Measurements from ENCODE around the gene TNFAIP8L1.

The TNFAIP8L1 gene

GRCh38 chr19:4609878-4610511 is 29.3 kb upstream of the TNFAIP8L1 start (continued):
- no peak for TF ChIP-seq PPARA (CRISPR knock-in tag; IDR thresholded peaks at IDR 0.05; ENCODE audit: borderline replicate concordance)
- TF ChIP-seq ZNF70 (CRISPR knock-in tag; IDR thresholded peaks at IDR 0.05) = no peak
- TF ChIP-seq ISL1 (CRISPR knock-in tag; IDR thresholded peaks at IDR 0.05) = no peak
- TF ChIP-seq ZNF565 (CRISPR knock-in tag; conservative IDR thresholded peaks at IDR 0.05; ENCODE audit: low read depth) = no peak
- no peak for TF ChIP-seq ZFP3 (CRISPR knock-in tag; IDR thresholded peaks at IDR 0.05)
- TF ChIP-seq CSRNP3 (CRISPR knock-in tag; IDR thresholded peaks at IDR 0.05) = no peak
- no peak for TF ChIP-seq POU6F1 (CRISPR knock-in tag; IDR thresholded peaks at IDR 0.05; ENCODE audit: borderline replicate concordance, low read depth)

- no peak for TF ChIP-seq RARB (CRISPR knock-in tag; IDR thresholded peaks at IDR 0.05)
- no peak for TF ChIP-seq CSDC2 (CRISPR knock-in tag; IDR thresholded peaks at IDR 0.05)
- TF ChIP-seq ZNF565 (CRISPR knock-in tag; conservative IDR thresholded peaks at IDR 0.05; ENCODE audit: low read depth) = no peak
- no peak for TF ChIP-seq ZFP30 (CRISPR knock-in tag; IDR thresholded peaks at IDR 0.05)
- no peak for TF ChIP-seq ARNTL (CRISPR knock-in tag; IDR thresholded peaks at IDR 0.05; ENCODE audit: borderline replicate concordance, low read depth)
- no peak for TF ChIP-seq CREB5 (CRISPR knock-in tag; IDR thresholded peaks at IDR 0.05; ENCODE audit: low read depth)
- TF ChIP-seq ZFP3 (CRISPR knock-in tag; IDR thresholded peaks at IDR 0.05) = no peak
- TF ChIP-seq OSR1 (CRISPR knock-in tag; IDR thresholded peaks at IDR 0.05) = no peak
- TF ChIP-seq PPARA (CRISPR knock-in tag; IDR thresholded peaks at IDR 0.05; ENCODE audit: borderline replicate concordance) = no peak
- TF ChIP-seq ISL1 (CRISPR knock-in tag; IDR thresholded peaks at IDR 0.05) = no peak
- TF ChIP-seq TCF4 (CRISPR knock-in tag; IDR thresholded peaks at IDR 0.05; ENCODE audit: borderline replicate concordance) = no peak
- TF ChIP-seq PATZ1 (CRISPR knock-in tag; IDR thresholded peaks at IDR 0.05; ENCODE audit: borderline replicate concordance) = no peak
- no peak for TF ChIP-seq BACH2 (CRISPR knock-in tag; IDR thresholded peaks at IDR 0.05; ENCODE audit: borderline replicate concordance)
- TF ChIP-seq ZNF8 (CRISPR knock-in tag; IDR thresholded peaks at IDR 0.05) = no peak
- no peak for TF ChIP-seq ZC3H10 (CRISPR knock-in tag; IDR thresholded peaks at IDR 0.05)
- no peak for TF ChIP-seq POU6F1 (CRISPR knock-in tag; IDR thresholded peaks at IDR 0.05; ENCODE audit: borderline replicate concordance, low read depth)
- no peak for TF ChIP-seq TOX (CRISPR knock-in tag; IDR thresholded peaks at IDR 0.05; ENCODE audit: borderline replicate concordance)
- TF ChIP-seq CSRNP3 (CRISPR knock-in tag; IDR thresholded peaks at IDR 0.05) = no peak
- TF ChIP-seq GLIS3 (CRISPR knock-in tag; IDR thresholded peaks at IDR 0.05) = no peak
These were observed 26.0 kb upstream of the TNFAIP8L1 start for GRCh38 chr19:4613254-4613751.

More at GRCh38 chr19:4613254-4613751, 26.0 kb upstream of the TNFAIP8L1 start:
- ATAC-seq = no peak

Data from SK-N-SH treated with all-trans-retinoic acid at 6 μM for 48 hours (cell line).